ENCODE results near the gene SNW1. TPM values are rescaled to one million over a fixed set of nuclear protein-coding genes. Genes with fewer than 3 reads are reported as not detected.
"Not testable (repeated sequence)": the region's sequence is repeated elsewhere in the genome, so short reads cannot be mapped to it uniquely, and the experiment has no call there.

The SNW1 gene
- total RNA-seq, 3 donors from 2014 or later (not counting 1 experiment from before 2014, with no cell fraction given), result 89.7 to 106 (median 103) TPM

DNA sequence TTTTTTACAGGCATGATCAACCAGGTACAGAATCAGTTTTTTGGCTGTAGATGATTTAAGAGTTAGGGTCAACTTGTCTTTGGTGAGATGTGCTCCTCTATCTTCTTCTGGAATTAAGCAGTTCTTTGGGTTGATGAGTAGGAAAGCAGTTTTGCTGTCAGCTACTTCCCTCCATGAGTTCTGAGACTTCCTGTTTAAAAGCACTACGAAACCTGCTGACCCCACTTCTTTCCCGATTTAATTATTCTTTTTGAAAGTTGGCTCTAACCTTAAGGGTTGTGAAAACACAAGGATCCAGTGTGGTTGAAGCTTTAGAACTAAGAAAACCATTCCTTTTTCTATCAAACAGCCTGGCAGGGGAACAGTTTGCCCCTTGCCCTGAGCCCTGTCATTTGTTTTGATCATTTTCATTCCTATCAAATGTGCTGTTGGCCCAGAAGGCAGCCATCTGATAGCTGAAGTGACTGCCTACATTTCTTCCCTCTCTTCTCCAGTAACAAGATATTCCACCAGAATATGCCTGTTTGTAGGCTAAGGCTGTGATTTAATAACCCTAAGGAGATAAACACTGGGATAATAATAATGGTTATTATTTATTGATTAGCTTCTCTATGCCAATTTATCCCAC, 7.6 kb upstream of the SNW1 start:
- ATAC-seq; intact Hi-C loops (cut with micrococcal nuclease); H3K4me1 Mint-ChIP-seq; H3K9me3 ChIP-seq (ENCODE audit: control insufficient read depth, insufficient read depth, low read length); H3K4me1 ChIP-seq (ENCODE audit: control insufficient read depth, insufficient read depth, low read length); H3K9me3 Mint-ChIP-seq; H3K4me3 ChIP-seq (ENCODE audit: low read length); H3K27me3 ChIP-seq (ENCODE audit: control insufficient read depth, insufficient read depth, low read length); H3K4me3 Mint-ChIP-seq; H3K27me3 Mint-ChIP-seq (ENCODE audit: low read depth in 2 of 2); H3K27ac ChIP-seq (ENCODE audit: low read length); H3K36me3 Mint-ChIP-seq; H3K36me3 ChIP-seq (ENCODE audit: control insufficient read depth, insufficient read depth, low read length); DNase-seq; H3K27ac Mint-ChIP-seq: not testable (repeated sequence)
- WGBS (ENCODE audit: insufficient coverage), result 36% methylated on average over 2 of the region's 2 CpGs

DNA sequence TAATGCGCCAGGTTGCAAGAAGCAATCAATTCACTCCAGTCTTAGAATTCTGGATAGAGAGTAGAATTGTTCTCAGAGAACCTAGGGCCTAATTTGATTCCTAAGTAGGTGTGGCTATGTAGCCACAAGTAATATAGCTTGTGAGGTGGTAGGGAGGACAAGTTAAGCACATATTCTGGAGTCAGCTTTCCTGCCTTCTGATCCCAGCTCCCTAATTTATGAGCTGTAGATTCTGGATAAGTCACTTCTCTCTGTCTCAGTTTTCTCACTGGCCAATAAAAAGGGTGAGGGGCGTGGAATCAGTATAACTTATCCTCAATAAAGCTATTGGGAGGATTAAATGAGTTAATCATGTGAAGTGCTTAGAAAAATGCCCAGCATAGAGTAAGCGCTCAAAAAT, 3.0 kb upstream of the SNW1 start:
- intact Hi-C loops (cut with micrococcal nuclease), result no loop called here
- peaks cover 17% of the 10 kb centered on the region for H3K4me1 ChIP-seq (ENCODE audit: control insufficient read depth, insufficient read depth, low read length)

DNA sequence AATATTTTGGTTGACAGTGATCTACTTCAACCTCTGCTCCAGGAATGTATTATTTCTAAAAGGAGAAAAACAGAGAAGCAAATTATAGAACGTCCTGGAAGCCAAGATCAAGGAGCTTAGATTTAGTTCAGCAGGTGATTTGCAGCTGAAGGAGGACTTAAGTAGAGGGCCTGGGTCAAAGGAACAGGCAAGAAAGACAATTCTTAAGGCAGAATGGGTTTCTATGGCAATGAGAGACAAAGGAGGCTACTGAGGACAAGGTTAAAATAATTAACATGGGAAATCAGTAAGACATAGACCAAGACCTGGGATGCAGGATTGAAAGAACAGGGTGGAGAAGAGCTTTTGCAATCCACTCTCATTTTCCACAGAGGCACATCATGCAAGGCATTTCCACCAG, 2.4 kb upstream of the SNW1 start:
- Mint-ChIP-seq H3K9me3 (no peaks in the 10 kb centered on the region), H3K4me1 (peaks cover 22 to 25% of the 10 kb centered on the region in 2 donors), H3K36me3 (no peaks in the 10 kb centered on the region), H3K27ac (no peak overlapping the region), H3K27me3 (ENCODE audit: low read depth in 2 of 2) (no peaks in the 10 kb centered on the region), H3K4me3 (no peak overlapping the region)
- Histone ChIP-seq H3K9me3 (ENCODE audit: control insufficient read depth, insufficient read depth, low read length) (no peaks in the 10 kb centered on the region), H3K27ac (ENCODE audit: low read length) (no peak overlapping the region), H3K4me1 (ENCODE audit: control insufficient read depth, insufficient read depth, low read length) (peaks cover 21% of the 10 kb centered on the region), H3K27me3 (ENCODE audit: control insufficient read depth, insufficient read depth, low read length) (no peaks in the 10 kb centered on the region), H3K36me3 (ENCODE audit: control insufficient read depth, insufficient read depth, low read length) (peaks cover 2% of the 10 kb centered on the region), H3K4me3 (ENCODE audit: low read length) (no peak overlapping the region)
- TF ChIP-seq, protein P1, sequence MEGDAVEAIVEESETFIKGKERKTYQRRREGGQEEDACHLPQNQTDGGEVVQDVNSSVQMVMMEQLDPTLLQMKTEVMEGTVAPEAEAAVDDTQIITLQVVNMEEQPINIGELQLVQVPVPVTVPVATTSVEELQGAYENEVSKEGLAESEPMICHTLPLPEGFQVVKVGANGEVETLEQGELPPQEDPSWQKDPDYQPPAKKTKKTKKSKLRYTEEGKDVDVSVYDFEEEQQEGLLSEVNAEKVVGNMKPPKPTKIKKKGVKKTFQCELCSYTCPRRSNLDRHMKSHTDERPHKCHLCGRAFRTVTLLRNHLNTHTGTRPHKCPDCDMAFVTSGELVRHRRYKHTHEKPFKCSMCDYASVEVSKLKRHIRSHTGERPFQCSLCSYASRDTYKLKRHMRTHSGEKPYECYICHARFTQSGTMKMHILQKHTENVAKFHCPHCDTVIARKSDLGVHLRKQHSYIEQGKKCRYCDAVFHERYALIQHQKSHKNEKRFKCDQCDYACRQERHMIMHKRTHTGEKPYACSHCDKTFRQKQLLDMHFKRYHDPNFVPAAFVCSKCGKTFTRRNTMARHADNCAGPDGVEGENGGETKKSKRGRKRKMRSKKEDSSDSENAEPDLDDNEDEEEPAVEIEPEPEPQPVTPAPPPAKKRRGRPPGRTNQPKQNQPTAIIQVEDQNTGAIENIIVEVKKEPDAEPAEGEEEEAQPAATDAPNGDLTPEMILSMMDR (IDR thresholded peaks at IDR 0.05), result no peak
- 100% methylated on average over 1 of the region's 1 CpG for WGBS (ENCODE audit: insufficient coverage)
- intact Hi-C loops (cut with micrococcal nuclease), result no loop called here
- no peak for ATAC-seq
- no peak for DNase-seq

More for the DNA sequence above, 3.0 kb upstream of the SNW1 start:
- Histone ChIP-seq H3K27ac (ENCODE audit: low read length) (no peak overlapping the region), H3K9me3 (ENCODE audit: control insufficient read depth, insufficient read depth, low read length) (no peaks in the 10 kb centered on the region), H3K36me3 (ENCODE audit: control insufficient read depth, insufficient read depth, low read length) (no peaks in the 10 kb centered on the region), H3K27me3 (ENCODE audit: control insufficient read depth, insufficient read depth, low read length) (no peaks in the 10 kb centered on the region), H3K4me3 (ENCODE audit: low read length) (no peak overlapping the region)
- TF ChIP-seq, protein P1 (IDR thresholded peaks at IDR 0.05), result no peak
- H3K4me1 Mint-ChIP-seq, result peaks cover 15 to 18% of the 10 kb centered on the region in 2 donors
- ATAC-seq, result no peak
- no peaks in the 10 kb centered on the region for H3K27me3 Mint-ChIP-seq (ENCODE audit: low read depth in 2 of 2)
- no peak overlapping the region for H3K4me3 Mint-ChIP-seq
- 93% methylated on average over 3 of the region's 3 CpGs for WGBS (ENCODE audit: insufficient coverage)
- H3K36me3 Mint-ChIP-seq, result no peaks in the 10 kb centered on the region
- no peaks in the 10 kb centered on the region for H3K9me3 Mint-ChIP-seq
- DNase-seq, result no peak
- H3K27ac Mint-ChIP-seq, result no peak overlapping the region

DNA sequence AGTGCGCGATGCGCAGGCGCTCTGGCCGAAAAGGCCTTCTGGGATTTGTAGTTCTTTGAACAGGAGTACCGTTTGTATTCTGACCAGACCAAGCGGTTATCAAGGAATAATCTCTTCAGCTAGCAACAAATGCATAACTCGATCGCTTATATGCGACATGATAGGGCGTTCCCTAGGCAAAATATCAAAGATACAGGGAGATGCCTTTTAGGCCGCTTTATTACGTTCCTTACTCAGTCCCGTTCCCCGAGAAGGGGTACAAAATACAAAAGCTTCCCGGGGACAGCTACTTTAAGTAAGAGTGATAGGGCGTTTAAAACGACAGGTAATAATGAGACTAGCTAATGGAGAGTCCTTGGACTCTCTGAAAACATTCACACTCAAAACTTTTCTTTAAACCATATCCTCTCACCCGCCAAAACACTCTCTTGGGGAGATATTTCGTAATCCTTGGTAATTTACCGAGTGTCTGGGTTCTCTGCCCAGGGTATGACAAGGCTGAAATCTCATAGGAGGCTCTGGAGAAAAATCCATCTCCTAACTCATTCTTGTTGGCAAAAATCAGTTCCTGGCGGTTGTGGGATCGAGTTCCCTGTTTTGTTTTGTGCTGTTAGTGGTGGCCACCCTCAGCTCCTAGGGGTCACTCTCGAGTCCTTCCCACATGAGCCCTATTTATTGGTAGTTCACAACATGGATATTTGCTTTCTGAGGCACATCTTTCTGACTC, 412 bp upstream of the SNW1 start:
- Histone ChIP-seq H3K9me3 (ENCODE audit: control insufficient read depth, insufficient read depth, low read length) (no peaks in the 10 kb centered on the region), H3K27me3 (ENCODE audit: control insufficient read depth, insufficient read depth, low read length) (no peaks in the 10 kb centered on the region), H3K4me3 (ENCODE audit: low read length) (peak overlapping the region; percentile 81), H3K36me3 (ENCODE audit: control insufficient read depth, insufficient read depth, low read length) (peaks cover 6% of the 10 kb centered on the region), H3K4me1 (ENCODE audit: control insufficient read depth, insufficient read depth, low read length) (peaks cover 26% of the 10 kb centered on the region), H3K27ac (ENCODE audit: low read length) (peak overlapping the region; percentile 96)
- TF ChIP-seq, protein P1 (IDR thresholded peaks at IDR 0.05), result no peak
- peaks cover 32 to 35% of the 10 kb centered on the region in 2 donors for H3K4me1 Mint-ChIP-seq
- H3K27me3 Mint-ChIP-seq (ENCODE audit: low read depth in 2 of 2), result no peaks in the 10 kb centered on the region
- H3K4me3 Mint-ChIP-seq, result peak overlapping the region; percentile 94
- ATAC-seq (peak; percentile 5 to 14 (median 10)), DNase-seq (no peak)
- H3K27ac Mint-ChIP-seq, result peak overlapping the region; percentile 95 to 97
- WGBS (ENCODE audit: insufficient coverage), result 3% methylated on average over 22 of the region's 24 CpGs
- H3K9me3 Mint-ChIP-seq, result no peaks in the 10 kb centered on the region
- intact Hi-C loops (cut with micrococcal nuclease), result loop anchor here (1.0 kb wide), 5 partner anchors 39 to 440 kb away; partner anchors contain the start of genes ADCK1, ALKBH1, GSTZ1 and SLIRP
- no peaks in the 10 kb centered on the region for H3K36me3 Mint-ChIP-seq
